Lung (tissue), 12 donors: ENCODE measurements around the gene S100A10. TPM values are rescaled to one million over a fixed set of nuclear protein-coding genes. Genes with fewer than 3 reads are reported as not detected.

Experiments used
- ATAC-seq: fragments of 200-7000 bp; cut with Tn5 transposase; one replicate; pipeline ENCODE4 v1.9.1; 2020; ENCODE audit warnings: moderate number of reproducible peaks; ENCODE audit not compliant: insufficient read depth, low FRiP score
- DNase-seq, 3 donors: peaks; one replicate each; pipeline ENCODE4 v3.0.0-alpha.2; 2013 to 2017
- H3K27ac ChIP-seq, 2 donors: one replicate each; pipeline ENCODE4 v1.5.1; 2013; ENCODE audit warnings: mild to moderate bottlenecking in 2 of 2, moderate library complexity in 2 of 2, control low read depth in 1 of 2, inconsistent platforms in 1 of 2, low read depth in 1 of 2, low read length in 1 of 2
- H3K27me3 ChIP-seq, 3 donors: one replicate each; pipeline ENCODE4 v1.5.1; 2013; ENCODE audit warnings: low read length in 2 of 3; ENCODE audit not compliant: control insufficient read depth in 3 of 3, insufficient read depth in 3 of 3
- H3K36me3 ChIP-seq, 4 donors: one replicate each; pipeline ENCODE4 v1.5.1; 2013; ENCODE audit warnings: low read length in 4 of 4, mild to moderate bottlenecking in 1 of 4, moderate library complexity in 1 of 4; ENCODE audit not compliant: control insufficient read depth in 4 of 4, insufficient read depth in 4 of 4
- H3K4me1 ChIP-seq, 5 donors: one replicate each; pipeline ENCODE4 v1.5.1; 2013; ENCODE audit warnings: low read length in 5 of 5, mild to moderate bottlenecking in 2 of 5, moderate library complexity in 1 of 5; ENCODE audit not compliant: control insufficient read depth in 5 of 5, insufficient read depth in 5 of 5
- H3K4me3 ChIP-seq: one replicate; pipeline ENCODE4 v1.5.1; 2013; ENCODE audit warnings: mild to moderate bottlenecking, control low read depth, moderate library complexity
- H3K9ac ChIP-seq, 2 donors: one replicate each; pipeline ENCODE4 v1.5.1; 2013; ENCODE audit warnings: low read length in 2 of 2, control low read depth in 1 of 2; ENCODE audit not compliant: insufficient read depth in 1 of 2
- H3K9me3 ChIP-seq, 4 donors: one replicate each; pipeline ENCODE4 v1.5.1; 2013; ENCODE audit warnings: low read length in 3 of 4, mild to moderate bottlenecking in 1 of 4, moderate library complexity in 1 of 4; ENCODE audit not compliant: control insufficient read depth in 4 of 4, insufficient read depth in 3 of 4
- WGBS, 2 donors: extraction: QIAGEN DNeasy Blood & Tissue Kit; methylation state at CpG; one replicate each; pipeline ENCODE4 v1.1.7; 2013; 5-methylcytosine and 5-hydroxymethylcytosine counted together
- polyA plus RNA-seq, 2 donors: library from polyadenylated mRNA; stranded (reverse); fragments of 200-250 nt; gene quantifications; one replicate each; pipeline ENCODE4 v1.2.1, GENCODE V29; 2013
- total RNA-seq, 2 donors: library from RNA; depleted of rRNA in 1 of 2; stranded (reverse); fragments of >200 nt in 1 of 2; gene quantifications; one replicate each; pipeline ENCODE4 v1.2.1, GENCODE V29; 2014 to 2021
- TF ChIP-seq, protein P1 (sequence below): IDR thresholded peaks from 2 replicates; pipeline ENCODE4 v1.5.1; 2012; ENCODE audit warnings: mild to moderate bottlenecking; ENCODE audit errors: control extremely low read depth, extremely low read depth
- donor health status: control.
- donor health status: control.
- donor health status: Bipolar disorder and iron deficiency.
- donor health status: healthy.
- donor health status: DM: yes; HTN: yes; CAD: no.

Gene S100A10
- total and polyA plus RNA-seq, 4 donors, result 205 to 1,003 (median 674) TPM

DNA sequence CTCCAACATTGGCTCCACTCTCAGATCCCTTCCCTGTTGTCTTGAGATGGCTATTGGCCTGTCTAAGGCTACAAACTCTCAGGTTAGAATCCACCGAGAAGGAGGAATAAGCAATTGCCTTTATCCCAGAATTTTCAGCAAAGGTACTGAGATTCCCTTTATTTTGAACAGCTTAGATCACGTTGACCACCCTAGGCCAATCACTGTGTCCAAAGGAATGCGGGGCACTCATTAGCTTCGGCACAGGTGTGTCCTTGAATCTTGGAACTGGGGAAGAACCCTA, 36.2 kb upstream of the S100A10 start:
- TF ChIP-seq, protein P1, sequence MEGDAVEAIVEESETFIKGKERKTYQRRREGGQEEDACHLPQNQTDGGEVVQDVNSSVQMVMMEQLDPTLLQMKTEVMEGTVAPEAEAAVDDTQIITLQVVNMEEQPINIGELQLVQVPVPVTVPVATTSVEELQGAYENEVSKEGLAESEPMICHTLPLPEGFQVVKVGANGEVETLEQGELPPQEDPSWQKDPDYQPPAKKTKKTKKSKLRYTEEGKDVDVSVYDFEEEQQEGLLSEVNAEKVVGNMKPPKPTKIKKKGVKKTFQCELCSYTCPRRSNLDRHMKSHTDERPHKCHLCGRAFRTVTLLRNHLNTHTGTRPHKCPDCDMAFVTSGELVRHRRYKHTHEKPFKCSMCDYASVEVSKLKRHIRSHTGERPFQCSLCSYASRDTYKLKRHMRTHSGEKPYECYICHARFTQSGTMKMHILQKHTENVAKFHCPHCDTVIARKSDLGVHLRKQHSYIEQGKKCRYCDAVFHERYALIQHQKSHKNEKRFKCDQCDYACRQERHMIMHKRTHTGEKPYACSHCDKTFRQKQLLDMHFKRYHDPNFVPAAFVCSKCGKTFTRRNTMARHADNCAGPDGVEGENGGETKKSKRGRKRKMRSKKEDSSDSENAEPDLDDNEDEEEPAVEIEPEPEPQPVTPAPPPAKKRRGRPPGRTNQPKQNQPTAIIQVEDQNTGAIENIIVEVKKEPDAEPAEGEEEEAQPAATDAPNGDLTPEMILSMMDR, result no peak
- no peak for DNase-seq
- no peak for ATAC-seq
- H3K4me1 ChIP-seq, result peaks cover 0 to 4% (median 3%) of the 10 kb centered on the region in 5 donors
- H3K27me3 ChIP-seq, result no peaks in the 10 kb centered on the region
- H3K4me3 ChIP-seq, result no peak overlapping the region
- H3K27ac ChIP-seq, result no peak overlapping the region
- WGBS, 2 donors, result 90 to 92% methylated on average over 4 of the region's 4 CpGs
- no peaks in the 10 kb centered on the region for H3K9me3 ChIP-seq
- H3K9ac ChIP-seq, result no peak overlapping the region
- peaks cover 14 to 26% (median 20%) of the 10 kb centered on the region in 4 donors for H3K36me3 ChIP-seq

DNA sequence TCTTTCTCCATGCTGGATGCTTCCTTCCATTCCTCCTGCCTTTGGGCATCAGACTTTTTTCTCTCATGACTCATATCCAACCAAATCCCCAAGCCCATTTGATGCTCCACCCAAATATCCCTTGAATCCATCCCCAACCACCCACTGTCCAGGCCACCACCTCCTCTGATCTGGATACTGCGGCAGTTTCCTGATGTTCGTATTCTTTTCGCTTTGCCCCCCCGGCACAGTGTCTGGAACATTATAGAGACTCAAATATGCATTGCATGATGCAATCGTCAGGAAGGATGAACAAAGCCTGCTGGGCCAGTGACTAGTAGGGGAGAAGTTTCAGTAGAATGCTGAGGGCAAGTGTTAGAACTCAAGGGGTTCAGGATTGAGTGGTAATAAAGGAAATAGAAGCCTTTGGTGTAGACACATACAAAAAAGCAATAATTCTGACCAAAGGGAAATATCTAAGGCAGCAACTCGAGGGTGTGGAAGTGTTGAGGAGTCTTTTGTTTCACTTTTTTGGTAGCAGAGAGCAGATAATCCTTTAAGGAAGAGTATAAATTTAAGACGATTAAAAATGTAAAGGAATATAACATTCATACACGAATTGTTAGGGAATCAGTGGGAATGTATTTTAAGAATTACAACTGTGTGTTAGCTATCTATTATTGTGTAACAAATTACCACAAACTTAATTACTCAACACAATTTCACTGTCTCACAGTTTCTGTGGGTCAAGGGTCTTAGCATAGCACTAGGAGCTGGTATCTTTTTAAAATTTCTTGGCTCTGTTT, 35.7 kb upstream of the S100A10 start:
- H3K36me3 ChIP-seq, result peaks cover 14 to 26% (median 20%) of the 10 kb centered on the region in 4 donors
- ATAC-seq (no peak), DNase-seq (no peak)
- H3K27me3 ChIP-seq, result no peaks in the 10 kb centered on the region
- TF ChIP-seq, protein P1, result no peak
- no peak overlapping the region for H3K9ac ChIP-seq
- H3K4me3 ChIP-seq, result no peak overlapping the region
- peaks cover 0 to 4% (median 0%) of the 10 kb centered on the region in 5 donors for H3K4me1 ChIP-seq
- no peaks in the 10 kb centered on the region for H3K9me3 ChIP-seq
- H3K27ac ChIP-seq, result peak overlapping the region in 1 of 2 donors; percentile 0
- WGBS, 2 donors, result 41 to 77% methylated on average over 8 of the region's 8 CpGs

DNA sequence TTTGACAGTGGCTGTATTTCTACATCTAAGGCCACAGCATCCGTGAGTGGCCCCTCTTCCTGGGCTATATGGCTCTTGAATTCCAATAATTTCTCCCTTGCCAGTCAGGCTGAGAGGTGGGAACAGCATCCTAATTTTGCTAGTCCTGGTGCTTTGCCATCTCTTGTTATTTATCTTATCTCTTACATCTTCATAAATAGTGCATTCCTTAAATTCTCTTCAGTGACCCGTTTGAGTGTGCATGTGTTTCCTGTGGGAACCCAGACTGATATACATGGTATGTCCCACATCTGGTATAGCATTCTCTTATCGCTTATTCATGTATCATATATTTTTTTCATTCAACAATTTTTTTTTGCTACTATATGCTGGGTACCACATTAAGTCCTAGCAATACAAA, 33.2 kb upstream of the S100A10 start:
- TF ChIP-seq, protein P1, result no peak
- no peak overlapping the region for H3K9ac ChIP-seq
- no peak overlapping the region for H3K4me3 ChIP-seq
- peaks cover 0 to 10% (median 5%) of the 10 kb centered on the region in 4 donors for H3K36me3 ChIP-seq
- no peak for DNase-seq
- ATAC-seq, result no peak
- 48 to 53% methylated on average over 3 of the region's 3 CpGs for WGBS, 2 donors
- H3K9me3 ChIP-seq, result no peaks in the 10 kb centered on the region
- no peak overlapping the region for H3K27ac ChIP-seq
- H3K4me1 ChIP-seq, result no peaks in the 10 kb centered on the region
- H3K27me3 ChIP-seq, result no peaks in the 10 kb centered on the region

DNA sequence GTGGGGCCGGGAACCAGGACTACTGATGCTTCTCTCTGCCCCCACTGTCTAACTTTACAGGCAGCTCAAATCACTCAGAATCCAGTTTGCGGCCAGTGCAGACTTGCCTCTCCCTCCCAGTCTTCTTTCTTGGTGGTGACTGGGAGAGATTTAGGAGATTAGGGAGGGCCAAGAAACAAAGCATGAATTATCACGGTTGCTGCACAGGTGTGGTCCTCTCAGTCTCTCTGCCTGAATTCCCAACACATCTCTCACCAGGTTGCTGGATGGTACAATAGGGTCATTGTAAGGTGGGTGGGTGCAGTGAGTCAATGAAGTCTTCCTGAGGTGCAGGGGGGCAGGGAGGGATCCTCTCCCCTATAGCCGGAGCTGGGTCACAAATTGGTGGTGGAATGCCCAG, 30.6 kb upstream of the S100A10 start:
- TF ChIP-seq, protein P1, result no peak
- 85 to 97% methylated on average over 4 of the region's 4 CpGs for WGBS, 2 donors
- no peaks in the 10 kb centered on the region for H3K4me1 ChIP-seq
- no peak overlapping the region for H3K27ac ChIP-seq
- no peak overlapping the region for H3K4me3 ChIP-seq
- no peak for ATAC-seq
- H3K9ac ChIP-seq, result no peak overlapping the region
- no peak for DNase-seq
- H3K9me3 ChIP-seq, result no peaks in the 10 kb centered on the region
- no peaks in the 10 kb centered on the region for H3K27me3 ChIP-seq
- H3K36me3 ChIP-seq, result no peaks in the 10 kb centered on the region
